HG03558 (cell line): Measurements from ENCODE around the gene ATRNL1.

Experiments
- ATAC-seq: cut with Tn5 transposase; IDR thresholded peaks from one replicate; pipeline ENCODE4 v1.9.1; 2021; ENCODE audit warnings: moderate number of reproducible peaks; ENCODE audit not compliant: unreplicated experiment; ENCODE audit errors: extremely low read depth

The ATRNL1 gene, protein sequence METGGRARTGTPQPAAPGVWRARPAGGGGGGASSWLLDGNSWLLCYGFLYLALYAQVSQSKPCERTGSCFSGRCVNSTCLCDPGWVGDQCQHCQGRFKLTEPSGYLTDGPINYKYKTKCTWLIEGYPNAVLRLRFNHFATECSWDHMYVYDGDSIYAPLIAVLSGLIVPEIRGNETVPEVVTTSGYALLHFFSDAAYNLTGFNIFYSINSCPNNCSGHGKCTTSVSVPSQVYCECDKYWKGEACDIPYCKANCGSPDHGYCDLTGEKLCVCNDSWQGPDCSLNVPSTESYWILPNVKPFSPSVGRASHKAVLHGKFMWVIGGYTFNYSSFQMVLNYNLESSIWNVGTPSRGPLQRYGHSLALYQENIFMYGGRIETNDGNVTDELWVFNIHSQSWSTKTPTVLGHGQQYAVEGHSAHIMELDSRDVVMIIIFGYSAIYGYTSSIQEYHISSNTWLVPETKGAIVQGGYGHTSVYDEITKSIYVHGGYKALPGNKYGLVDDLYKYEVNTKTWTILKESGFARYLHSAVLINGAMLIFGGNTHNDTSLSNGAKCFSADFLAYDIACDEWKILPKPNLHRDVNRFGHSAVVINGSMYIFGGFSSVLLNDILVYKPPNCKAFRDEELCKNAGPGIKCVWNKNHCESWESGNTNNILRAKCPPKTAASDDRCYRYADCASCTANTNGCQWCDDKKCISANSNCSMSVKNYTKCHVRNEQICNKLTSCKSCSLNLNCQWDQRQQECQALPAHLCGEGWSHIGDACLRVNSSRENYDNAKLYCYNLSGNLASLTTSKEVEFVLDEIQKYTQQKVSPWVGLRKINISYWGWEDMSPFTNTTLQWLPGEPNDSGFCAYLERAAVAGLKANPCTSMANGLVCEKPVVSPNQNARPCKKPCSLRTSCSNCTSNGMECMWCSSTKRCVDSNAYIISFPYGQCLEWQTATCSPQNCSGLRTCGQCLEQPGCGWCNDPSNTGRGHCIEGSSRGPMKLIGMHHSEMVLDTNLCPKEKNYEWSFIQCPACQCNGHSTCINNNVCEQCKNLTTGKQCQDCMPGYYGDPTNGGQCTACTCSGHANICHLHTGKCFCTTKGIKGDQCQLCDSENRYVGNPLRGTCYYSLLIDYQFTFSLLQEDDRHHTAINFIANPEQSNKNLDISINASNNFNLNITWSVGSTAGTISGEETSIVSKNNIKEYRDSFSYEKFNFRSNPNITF (N-terminal part only)

DNA sequence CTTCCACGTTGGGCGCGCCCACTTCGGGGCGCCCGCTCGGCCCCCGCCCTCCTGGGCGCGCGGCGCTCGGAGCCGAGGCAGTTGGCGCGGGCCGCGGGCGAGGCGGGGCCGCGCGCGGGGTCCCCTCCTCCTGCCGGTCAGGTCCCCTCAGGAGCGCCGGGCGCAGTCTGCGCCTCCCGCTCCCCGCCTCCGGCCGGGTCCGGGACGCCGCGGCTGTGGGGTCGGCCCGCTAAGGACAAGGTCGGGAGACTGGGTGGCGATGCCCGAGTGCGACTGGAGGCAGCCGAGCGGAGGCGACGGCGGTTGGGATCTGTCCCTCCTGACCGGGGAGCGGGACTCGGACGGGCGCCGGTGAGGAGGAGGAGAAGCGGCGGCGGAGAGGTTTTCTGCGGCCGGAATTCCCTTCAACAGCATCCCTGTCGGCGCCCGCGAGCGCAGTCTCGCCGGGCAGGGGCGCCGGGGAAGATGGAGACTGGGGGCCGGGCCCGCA is at the start of gene ATRNL1:
TSS of gene ATRNL1 (plus strand) at position 80 of the 490 bp plus-strand sequence. CDS start at position 466, 386 bp downstream.
- ATAC-seq = peak; percentile 49

DNA sequence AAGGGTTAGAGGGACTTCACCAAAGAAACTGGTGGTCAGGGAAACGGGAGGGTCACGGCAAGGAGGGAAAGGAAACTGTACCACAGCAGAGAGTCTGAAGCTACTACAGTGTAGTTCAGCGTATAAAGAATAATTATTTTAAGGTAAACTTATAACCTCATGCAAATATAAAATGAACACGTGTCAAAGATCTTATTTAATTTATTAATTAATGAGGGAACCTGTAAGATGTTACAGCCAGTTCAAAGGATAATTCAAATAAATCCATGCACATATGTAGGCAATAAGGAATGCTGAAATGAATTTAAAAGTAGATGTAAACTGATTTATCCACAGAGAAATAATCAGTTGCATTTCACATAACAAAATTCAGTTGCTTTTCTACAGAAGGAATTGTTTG is 49.4 kb upstream of the ATRNL1 start:
- no peak for ATAC-seq

DNA sequence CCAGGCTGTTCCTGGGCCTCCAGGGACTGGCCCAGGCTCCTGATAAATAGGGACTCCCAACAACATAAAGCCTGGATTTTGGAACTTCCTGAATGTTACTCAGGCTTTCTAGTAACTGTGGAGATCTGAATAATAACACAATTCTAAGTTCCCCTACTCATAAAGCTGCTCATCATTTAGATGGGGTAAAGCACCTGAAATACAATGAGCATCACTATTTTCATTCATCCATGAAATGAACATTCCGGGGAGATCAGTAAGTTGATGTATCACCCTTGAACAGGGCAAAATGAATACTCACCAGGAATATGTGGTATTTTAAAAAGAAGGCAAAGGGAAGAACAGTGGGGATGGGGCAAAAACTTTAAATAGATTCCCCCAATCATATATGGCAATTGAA is 48.3 kb upstream of the ATRNL1 start:
- no peak for ATAC-seq

DNA sequence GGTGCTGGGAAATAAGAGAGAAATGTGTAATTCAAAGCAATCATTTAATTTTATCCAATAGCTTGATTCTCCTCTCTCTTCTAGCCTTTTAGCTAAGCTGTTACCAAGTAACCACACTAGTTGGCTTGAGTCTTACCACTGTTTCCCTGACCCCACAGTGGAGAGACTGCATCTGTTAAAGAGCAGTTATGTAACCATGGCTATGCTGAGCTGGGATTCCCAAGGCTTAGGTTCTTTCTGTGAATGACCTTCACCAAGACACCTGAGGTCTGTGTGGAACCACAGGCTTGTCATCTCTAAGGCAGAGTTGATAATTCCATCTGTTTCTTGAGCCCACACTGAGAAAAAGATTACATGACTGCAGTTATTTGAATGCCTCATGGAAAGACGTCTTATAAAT is 47.7 kb upstream of the ATRNL1 start:
- no peak for ATAC-seq

DNA sequence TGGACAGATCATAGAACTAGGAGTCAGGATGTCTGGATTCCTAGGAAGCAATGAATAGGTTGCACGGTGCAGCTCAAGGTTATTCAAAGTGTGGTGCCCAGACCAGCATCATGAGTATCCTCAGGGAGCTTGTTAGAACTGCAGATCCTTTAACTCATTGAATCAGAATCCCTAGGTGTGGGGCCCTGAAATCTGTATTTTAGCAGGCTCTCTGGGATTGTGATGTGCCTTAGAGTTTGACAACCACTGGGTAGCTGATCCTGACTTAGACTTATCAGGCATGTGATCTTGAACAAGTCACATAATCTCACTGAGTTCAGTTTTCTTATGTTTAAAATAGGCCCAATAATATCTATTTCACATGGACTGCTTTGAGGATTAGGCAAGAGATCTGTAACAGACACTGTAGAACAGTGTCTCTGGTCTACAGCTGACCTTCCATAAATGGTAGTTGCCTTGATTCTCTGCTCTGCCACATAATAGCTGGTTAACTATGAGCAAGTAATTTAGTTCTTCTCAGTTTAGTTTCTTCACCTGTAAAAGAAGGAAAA is 46.4 kb upstream of the ATRNL1 start:
- no peak for ATAC-seq

DNA sequence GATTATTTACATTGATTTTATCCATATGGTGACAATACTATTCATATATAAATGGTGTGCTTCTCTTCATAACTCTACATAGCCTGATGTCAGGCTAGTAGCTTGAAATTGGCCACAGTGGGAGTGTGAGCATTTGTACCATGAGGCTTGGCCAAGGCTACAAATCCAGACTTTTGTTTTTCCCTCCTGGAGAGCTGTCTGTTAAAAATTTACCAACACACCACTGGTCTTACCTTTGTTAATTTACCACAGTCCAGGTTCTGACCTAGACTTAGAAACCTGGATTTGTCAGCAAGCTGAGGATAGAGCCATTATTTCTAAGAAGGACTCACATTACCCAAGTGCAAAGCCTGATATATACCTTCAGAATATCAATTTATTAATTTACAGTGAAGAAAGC is 45.5 kb upstream of the ATRNL1 start:
- no peak for ATAC-seq

DNA sequence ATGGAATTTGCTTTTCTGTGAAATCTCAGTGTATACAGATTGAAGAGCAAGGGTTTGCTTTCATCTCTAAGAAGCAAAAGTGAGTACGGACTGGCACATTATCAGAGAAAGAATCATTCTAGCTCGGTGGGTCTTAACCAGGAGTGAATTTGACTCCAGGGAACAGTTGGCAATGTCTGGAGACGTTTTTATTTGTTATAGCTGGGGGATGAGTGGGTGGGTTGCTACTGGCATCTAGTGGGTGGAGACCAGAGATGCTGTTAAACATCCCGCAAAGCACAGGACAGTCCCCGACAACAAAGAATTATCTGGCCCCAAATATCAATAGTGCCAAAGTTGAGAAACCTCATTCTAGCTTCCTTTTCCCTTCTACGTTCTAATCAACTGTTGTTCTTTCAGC is 43.8 kb upstream of the ATRNL1 start:
- ATAC-seq = no peak

DNA sequence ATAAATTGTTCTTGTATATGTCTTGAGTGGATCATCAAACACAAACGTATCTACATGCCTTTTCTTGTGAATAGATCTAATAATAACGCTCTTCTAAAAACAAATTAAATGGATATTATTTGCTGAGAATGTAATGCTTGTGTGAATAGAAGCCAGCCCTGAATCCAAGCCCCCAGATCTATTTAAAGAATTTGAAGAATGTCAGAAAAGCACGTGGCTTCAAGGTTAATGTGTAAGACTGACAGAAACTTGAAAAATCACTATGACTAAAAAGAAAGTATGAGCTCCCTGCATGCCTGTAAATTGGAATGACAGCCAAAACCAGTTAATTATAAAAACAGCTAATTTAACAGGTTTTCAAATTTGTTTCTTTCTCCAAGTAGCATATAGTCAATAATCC is 43.2 kb upstream of the ATRNL1 start:
- ATAC-seq = no peak

DNA sequence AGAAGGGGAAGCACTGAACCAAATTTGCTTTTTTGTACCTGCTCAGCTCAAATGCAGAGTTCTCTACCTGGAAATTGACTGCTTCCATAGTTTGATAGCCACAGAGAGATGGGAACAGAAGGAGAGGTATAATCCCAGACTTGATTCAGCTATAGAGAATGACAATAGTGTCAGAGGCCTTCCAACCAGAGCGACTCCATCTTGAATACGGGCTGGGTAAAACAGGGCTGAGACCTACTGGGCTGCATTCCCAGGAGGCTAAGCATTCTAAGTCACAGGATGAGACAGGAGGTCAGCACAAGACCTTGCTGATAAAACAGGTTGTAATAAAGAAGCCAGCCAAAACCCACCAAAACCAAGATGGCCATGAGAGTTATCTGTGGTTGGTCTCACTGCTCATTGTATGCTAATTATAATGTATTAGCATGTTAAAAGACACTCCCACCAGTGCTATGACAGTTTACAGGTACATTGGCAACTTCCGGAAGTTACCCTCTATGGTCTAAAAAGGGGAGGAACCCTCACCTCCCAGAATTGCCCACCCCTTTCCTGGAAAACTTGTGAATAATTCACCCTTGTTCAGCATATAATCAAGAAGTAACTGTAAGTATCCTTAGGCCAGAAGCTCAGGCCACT is 42.7 kb upstream of the ATRNL1 start:
- no peak for ATAC-seq

DNA sequence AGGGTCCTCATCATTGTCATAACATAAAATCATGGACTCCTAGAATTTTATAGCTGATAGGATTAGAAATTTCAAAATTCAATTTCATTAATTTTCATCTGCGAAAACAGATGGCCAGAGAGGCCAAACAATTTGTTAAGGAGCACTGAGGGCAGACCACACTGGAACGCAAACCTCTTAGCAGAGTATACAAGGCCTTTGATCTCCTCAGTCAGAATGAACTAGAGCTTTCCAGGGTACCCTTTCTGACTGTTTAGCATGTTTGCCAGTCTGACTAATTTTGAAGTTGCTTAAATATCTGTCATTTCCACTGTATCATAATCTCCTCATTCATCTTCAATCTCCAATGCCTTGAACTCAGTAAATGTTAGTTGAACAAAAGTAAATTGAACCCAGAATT is 41.9 kb upstream of the ATRNL1 start:
- no peak for ATAC-seq

DNA sequence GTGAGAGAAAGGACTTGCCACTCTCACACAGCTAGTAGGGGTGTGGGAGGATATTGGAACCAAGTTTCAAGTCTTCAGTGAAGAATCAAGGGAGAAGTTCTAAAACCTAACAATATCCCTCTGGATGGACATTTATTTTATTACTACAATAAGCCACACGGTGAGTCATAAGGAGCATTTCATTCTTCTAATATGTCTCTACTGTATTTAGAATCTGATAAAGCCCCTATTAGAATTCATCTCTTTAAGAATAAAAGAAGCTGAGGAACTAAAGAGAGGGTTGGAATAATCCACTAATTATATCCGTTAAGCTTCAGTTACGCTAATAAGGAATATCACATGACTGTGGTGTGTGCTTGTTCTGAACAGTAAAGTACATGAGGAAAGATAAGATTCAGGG is 40.9 kb upstream of the ATRNL1 start:
- ATAC-seq = no peak

DNA sequence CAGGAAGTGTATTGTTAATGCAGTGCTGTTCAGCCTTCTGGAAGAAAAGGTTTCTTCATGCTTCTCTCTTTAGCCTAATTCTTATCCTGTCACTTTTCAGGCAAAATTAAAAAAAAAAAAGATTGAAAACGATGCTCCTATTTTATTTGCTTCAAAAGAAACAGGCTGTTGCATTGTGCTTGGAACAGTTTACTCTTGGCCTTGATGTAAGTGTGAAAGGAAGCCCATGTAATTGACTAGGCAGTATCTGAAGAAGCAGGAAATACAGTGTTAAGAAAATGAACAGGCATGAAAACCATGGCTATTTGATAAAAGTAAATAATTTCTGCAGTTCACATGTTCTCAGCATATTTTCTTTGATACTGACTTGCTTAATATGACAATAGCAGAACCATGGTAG is 40.4 kb upstream of the ATRNL1 start:
- ATAC-seq = no peak

DNA sequence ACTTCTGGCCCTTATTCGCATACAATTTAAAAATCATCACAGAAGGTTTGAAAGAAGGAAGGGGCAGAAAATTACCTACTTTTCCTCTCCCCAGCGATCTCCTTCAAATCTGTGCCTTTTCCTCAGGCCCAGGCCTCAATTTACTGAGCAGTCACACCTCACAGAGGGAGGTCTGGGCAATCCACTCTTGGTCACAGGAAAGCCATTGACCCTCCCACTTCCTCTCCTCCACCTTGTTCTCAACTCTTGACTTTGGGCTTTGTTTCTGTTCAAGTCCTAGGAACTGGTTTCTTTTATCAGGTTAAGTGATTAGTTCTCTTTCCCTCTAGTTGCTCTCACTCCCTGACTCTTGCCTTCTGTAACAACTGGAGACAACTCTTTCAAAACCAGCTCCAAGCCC is 37.0 kb upstream of the ATRNL1 start:
- ATAC-seq = no peak

DNA sequence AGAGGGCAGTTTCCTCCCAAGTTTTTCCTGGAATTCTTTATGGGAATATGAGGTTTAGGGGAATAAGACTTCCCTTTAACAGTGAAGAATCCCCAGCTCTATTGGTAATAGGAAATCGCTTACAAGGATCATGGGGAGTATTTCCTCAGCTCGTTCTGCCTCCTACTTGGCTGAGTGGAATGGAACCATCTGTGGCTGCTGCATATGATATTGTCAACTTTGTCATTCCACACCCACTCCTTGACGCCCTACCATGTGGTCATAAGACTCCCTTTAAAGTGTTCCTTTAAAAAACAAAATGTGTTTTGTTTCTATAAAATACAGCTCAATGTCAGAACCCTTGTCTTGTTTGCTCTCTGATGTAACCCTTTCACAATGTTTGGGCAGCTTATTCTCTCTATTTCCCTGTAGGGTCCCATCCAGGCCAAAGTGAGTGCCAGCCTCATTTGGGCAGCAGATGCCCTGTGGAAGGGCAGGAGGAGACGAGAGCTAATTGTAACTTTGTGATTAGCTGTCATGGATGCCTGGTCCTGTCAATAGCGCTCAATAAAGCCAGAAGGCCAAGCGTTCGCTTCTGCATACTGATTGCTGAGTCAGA is 33.8 kb upstream of the ATRNL1 start:
- no peak for ATAC-seq

DNA sequence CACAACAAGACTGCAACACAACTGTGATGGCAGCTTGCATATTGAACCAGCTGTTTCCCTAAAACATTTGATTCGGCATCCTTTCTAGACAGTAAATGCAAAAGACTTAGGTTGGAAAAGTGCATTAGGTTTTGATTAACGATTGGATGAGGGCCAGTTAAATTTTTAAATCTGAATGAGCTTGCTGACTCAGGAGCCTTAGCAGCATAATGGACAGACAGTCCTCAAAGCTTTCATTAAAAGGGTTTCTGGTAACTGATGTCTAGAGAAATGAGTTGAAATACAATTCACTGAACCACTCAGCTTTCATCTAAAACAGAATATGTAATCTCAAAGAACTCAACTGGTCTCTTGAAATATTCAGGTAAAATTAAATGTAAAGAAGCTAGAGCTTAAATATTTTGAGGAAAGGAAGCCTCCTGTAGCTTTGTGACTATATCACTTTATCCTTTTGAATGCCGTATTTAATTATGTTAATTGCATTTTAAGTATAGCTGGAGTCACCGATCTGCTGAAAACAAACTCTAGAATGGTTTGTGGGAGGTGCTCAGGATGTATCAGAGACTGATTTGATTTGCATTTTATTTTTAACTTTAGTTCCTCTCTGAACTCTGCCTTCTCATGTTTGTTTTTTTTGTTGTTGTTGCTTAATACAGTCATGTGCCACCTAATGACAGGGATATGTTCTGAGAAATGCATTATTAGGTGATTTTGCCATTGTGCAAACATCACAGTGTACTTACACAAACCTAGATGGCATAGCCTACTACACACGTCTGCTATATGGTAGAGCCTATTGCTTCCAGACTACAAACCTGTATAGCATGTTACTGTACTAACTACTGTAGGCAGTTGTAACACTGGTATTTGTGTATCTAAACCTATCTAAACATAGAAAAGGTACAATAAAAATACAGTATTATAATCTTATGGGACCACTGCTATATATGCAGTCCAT is 29.2 kb upstream of the ATRNL1 start:
- no peak for ATAC-seq

DNA sequence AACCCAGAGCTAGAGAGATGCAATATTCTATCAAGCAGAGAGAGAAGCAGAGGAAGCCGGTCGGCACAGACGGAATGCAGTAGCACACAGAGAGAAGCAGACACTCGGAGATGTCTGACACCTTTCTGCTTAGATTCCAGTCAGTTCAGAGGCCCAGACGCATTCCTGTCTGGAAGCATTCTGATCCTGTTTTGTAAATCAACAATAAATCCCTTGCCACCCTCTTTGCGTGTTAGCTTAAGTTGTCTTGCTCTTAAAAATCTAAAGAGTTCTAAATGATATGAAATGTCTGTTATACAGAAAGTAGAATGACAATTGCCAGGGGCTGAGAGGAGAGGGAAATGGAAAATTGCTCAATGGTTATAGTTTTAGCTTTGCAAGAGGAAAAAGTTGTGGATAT is 27.4 kb upstream of the ATRNL1 start:
- ATAC-seq = no peak

DNA sequence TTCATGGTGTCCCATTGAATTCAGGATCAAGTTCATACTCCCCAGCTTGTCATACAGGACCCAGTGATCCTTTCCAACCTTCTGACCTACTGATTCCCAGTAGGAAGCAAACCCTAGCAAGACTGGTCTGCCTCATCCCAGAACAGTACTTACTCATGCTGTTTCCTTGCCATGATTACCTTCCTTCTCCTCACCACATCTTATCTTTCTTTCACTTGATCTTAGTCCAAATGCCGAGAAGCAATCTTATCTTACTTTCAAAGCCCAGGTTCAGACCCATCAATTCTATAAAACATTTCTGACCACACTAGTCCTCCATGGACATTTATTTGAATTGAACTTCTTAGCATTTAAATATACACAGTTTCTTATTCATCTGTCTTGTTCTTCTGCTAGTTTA is 26.6 kb upstream of the ATRNL1 start:
- no peak for ATAC-seq

DNA sequence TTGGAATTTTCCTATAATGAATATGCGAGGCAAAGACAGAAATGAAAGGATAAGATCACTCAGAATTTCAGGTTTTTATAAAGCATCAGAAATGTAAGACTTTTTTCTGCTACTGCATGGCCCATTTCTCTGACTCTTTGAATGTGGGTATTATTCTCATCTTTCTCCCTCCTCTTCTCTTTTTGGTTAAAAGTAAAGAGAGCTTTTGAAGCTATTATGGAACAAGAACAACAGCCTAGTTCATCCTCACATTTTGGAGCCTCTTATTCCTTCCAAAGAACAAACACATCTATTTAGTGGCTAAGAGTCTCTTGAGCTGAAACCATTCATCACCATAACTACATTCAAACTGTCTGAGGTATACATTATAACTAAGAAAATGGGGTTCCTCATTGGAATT is 19.4 kb upstream of the ATRNL1 start:
- no peak for ATAC-seq
